Dermis blood vessel endothelial cell (primary cell): ENCODE results near the gene KRT37. TPM values are rescaled to one million over a fixed set of nuclear protein-coding genes. Genes with fewer than 3 reads are reported as not detected.

Experiments
- DNase-seq: peaks from one replicate; pipeline ENCODE4 v3.0.0; 2010
- total RNA-seq: library from RNA; depleted of rRNA; stranded (reverse); fragments of >200 nt; gene quantifications from 2 replicates; pipeline ENCODE4 v1.2.3, GENCODE V29; 2014

Gene KRT37
- total RNA-seq, result not detected in 2 replicates

- DNase-seq, result no peak
Measured at GRCh38 chr17:41424111-41424635, at the start of gene KRT37. Gene KRT37, minus strand, starts transcription at chr17:41424585. Its CDS starts 62 bp downstream, at chr17:41424523.

- DNase-seq, result no peak
Measured at GRCh38 chr17:41468346-41468745, 44.0 kb upstream of the KRT37 start.

DNA sequence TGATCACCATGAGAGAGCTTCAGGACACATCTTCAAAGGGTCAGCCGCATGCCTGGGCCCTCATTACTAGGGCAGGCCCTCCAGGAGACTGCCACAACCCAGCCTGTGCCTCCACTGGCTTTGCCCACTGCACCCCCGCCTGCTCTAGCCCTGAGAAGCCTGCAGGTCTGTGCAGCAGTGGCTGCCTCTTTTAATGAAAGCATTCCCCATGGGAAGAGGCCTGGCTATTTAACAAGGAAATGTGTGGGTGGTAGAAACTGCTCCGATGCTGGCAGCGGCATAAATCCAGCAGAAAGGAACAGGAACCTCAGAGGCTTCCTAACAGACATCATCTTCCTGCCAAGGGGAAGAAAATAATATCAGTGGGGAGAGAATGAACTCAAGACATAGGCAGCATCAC lies 43.2 kb upstream of the KRT37 start:
- DNase-seq, result peak; percentile 48

- DNase-seq, result no peak
Measured at GRCh38 chr17:41466988-41467387, 42.6 kb upstream of the KRT37 start, which contains the start of gene KRT32. Gene KRT32, minus strand, starts transcription at chr17:41467386. Its CDS starts 61 bp downstream, at chr17:41467325.

GRCh38 chr17:41464682-41465081 lies 40.3 kb upstream of the KRT37 start:
- peak; percentile 79 for DNase-seq

DNA sequence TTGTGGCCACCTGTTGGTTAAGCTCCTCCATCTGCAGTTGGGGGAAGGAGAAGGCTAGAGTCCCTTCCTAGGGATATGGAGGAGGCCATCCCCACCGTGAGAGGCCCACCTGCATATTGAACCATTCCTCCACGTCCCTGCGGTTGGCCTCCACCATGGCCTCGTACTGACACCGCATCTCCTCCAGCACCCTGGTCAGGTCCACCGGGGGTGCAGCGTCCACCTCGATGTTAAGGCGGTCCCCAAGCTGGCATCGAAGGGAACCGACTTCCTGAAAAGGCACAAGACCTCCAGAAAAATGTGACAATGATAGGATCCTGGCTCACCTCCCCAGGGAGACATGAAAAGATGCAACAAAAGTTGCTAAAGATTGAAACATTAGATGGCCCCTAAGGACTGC lies 39.8 kb upstream of the KRT37 start:
- DNase-seq, result no peak

- DNase-seq, result no peak
Measured at GRCh38 chr17:41463746-41464145, 39.4 kb upstream of the KRT37 start.

DNA sequence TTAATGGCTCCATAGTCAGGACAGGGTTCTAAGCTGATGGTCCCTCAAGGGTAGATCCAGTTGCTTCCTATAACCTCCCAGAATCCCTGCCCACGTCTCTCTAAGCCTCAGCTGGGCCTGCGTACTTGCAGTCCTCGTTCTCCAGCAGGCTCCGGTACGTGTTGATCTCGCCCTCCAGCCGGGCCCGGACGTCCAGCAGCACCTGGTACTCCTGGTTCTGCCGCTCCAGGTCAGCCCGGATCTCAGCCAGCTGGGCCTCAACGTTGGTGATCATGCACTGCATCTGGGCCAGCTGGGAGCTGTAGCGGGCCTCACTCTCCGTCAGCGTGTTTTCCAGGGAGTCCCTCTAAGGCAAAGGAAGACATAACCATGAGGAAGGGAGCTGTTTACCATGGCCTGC lies 38.3 kb upstream of the KRT37 start:
- DNase-seq, result no peak

- no peak for DNase-seq
Measured at GRCh38 chr17:41457676-41458075, 33.3 kb upstream of the KRT37 start.

GRCh38 chr17:41456204-41456603 lies 31.8 kb upstream of the KRT37 start:
- DNase-seq, result no peak

DNA sequence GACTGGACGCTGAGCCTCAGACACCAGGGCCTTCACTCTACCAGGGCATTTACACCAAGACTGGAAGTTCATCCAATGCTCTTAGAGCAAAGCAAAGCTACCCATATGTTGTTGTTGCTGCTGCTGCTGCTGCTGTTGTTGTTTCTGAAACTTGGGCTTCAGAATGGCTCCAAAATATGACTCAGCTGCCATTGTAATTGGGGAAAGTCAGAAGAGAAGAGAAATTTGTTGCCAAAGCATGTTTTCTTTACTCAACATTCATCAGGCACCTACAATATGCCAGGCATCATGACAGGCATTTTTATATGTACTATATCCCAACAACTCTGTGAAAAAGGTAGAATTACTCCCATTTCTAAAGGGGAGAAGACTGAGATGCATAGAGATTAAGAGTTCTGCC lies 30.9 kb upstream of the KRT37 start:
- no peak for DNase-seq

DNA sequence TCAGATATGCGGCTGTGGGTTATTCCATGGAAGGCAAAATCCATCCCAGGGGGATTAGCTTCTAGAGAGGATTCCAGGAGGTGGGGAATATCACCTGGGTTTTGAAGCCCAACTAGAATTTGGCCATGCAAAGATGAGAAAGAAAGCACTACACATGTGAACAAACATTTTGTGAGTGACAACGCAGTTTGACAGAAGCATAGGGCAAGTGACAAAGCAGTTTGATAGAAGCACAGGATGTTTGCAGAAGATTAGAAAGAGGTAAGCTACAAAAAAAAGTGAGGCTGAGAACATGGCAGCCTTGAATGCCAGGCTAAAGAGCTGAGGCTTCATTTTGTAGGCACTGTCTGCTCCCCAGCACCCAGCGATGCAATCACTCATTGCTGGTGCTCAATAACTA lies 28.7 kb upstream of the KRT37 start:
- DNase-seq, result no peak

GRCh38 chr17:41452281-41452680 lies 27.9 kb upstream of the KRT37 start:
- DNase-seq, result no peak

- DNase-seq, result no peak
Measured at GRCh38 chr17:41451154-41451728, 26.9 kb upstream of the KRT37 start.

- no peak for DNase-seq
Measured at GRCh38 chr17:41449008-41449407, 24.6 kb upstream of the KRT37 start.

DNA sequence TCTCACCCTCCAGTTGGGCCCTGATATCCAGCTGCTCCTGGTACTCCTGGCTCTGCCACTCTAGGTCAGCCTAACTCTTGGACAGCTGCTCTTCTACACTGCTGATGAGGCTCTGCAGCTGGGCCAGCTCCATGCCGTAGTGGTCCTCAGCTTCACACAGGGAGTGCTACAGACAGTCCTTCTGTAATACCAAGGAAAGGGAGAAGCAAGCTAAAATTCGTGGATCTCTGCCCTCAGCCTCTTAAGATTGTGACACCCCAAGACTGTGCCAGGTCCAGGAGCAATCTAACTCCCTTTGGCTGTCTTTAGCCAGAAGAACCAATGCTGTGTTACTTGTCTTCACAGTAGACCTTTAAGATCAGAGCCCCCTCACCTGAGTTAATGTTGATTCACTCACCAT lies 24.1 kb upstream of the KRT37 start:
- no peak for DNase-seq

- no peak for DNase-seq
Measured at GRCh38 chr17:41446806-41447205, 22.4 kb upstream of the KRT37 start.

- DNase-seq, result no peak
Measured at GRCh38 chr17:41444640-41445039, 20.3 kb upstream of the KRT37 start.

GRCh38 chr17:41444186-41444585 lies 19.8 kb upstream of the KRT37 start:
- DNase-seq, result no peak

DNA sequence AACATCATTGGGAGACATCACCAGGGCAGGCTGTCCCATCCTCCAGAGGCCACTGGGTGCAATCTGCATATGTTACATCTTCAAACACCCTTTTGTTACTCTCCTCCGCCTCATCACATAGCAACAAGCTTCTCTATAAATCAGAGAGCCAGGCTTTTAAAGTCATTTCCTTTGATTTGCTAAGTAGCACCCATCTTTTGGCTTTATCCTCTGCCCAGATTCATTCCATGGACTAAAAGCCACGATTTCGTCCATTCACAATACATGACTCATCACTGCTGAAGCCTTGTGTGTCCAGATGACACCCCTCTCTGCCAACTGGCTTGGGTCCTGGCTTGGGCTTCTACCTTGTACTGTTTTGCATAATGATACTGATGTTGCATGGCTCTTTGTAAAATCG lies 18.4 kb upstream of the KRT37 start:
- DNase-seq, result no peak

DNA sequence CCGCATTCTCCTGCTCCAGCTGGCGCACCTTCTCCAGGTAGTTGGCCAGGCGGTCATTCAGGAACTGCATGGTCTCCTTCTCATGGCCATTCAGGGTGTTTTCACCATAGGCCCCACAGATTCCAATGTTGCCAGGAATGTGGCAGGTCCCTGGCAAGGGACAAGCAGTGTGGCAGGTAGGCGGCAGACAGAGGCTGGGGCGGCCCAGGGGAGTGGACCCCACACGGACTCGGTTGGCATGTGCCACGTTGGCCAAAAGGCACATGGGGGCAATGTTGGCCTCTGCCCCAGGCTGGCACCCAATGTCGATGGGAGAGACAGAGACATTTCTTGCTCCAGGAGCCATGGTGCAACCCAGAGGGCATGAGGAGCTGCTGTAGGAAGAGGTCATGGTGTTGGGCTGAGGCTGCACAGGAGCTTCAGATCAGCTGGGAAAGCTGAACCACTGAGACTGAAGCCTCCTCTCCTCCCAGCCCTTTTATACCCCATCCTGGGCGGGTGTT lies 16.2 kb upstream of the KRT37 start, which contains the start of gene KRT38:
Gene KRT38, minus strand, starts transcription at position 453 of the 503 bp plus-strand sequence. Its CDS starts 62 bp downstream, at position 391.
- DNase-seq, result no peak

- DNase-seq, result no peak
Measured at GRCh38 chr17:41439375-41439774, 15.0 kb upstream of the KRT37 start.

GRCh38 chr17:41437769-41438168 lies 13.4 kb upstream of the KRT37 start:
- DNase-seq, result no peak

GRCh38 chr17:41437254-41437653 lies 12.9 kb upstream of the KRT37 start:
- no peak for DNase-seq

GRCh38 chr17:41434415-41434814 lies 10.0 kb upstream of the KRT37 start:
- no peak for DNase-seq
